GM04503 (cell line): ENCODE data around the gene C22orf23.

ENCODE experiments used
- DNase-seq: peaks from one replicate; pipeline ENCODE4 v3.0.0-alpha.2; 2012; ENCODE audit warnings: low read depth

C22orf23 gene

GRCh38 chr22:37953437-37954179 lies at the start of gene C22orf23, which contains the start of gene POLR2F:
Gene C22orf23 (minus strand): TSS chr22:37953601. CDS start chr22:37953149, 452 bp downstream.
Gene POLR2F (plus strand): TSS chr22:37953699. CDS start chr22:37953788, 89 bp downstream.
- DNase-seq = peak; percentile 67

- no peak for DNase-seq
Measured at GRCh38 chr22:37999640-38000272, 46.4 kb upstream of the C22orf23 start.

- DNase-seq = no peak
Measured at GRCh38 chr22:37999236-37999635, 45.8 kb upstream of the C22orf23 start.

GRCh38 chr22:37998543-37998942 lies 45.1 kb upstream of the C22orf23 start:
- DNase-seq = no peak

- DNase-seq = no peak
Measured at GRCh38 chr22:37996515-37997246, 43.3 kb upstream of the C22orf23 start.

GRCh38 chr22:37996079-37996478 lies 42.7 kb upstream of the C22orf23 start:
- no peak for DNase-seq

GRCh38 chr22:37995460-37995859 lies 42.1 kb upstream of the C22orf23 start:
- no peak for DNase-seq

GRCh38 chr22:37994982-37995381 lies 41.6 kb upstream of the C22orf23 start:
- DNase-seq = no peak

- no peak for DNase-seq
Measured at GRCh38 chr22:37994049-37994448, 40.6 kb upstream of the C22orf23 start.

GRCh38 chr22:37991731-37992442 lies 38.5 kb upstream of the C22orf23 start:
- no peak for DNase-seq

GRCh38 chr22:37990862-37991261 lies 37.5 kb upstream of the C22orf23 start:
- no peak for DNase-seq

- no peak for DNase-seq
Measured at GRCh38 chr22:37990301-37990700, 36.9 kb upstream of the C22orf23 start.

- no peak for DNase-seq
Measured at GRCh38 chr22:37989146-37990045, 36.0 kb upstream of the C22orf23 start.

GRCh38 chr22:37986371-37986770 lies 33.0 kb upstream of the C22orf23 start:
- no peak for DNase-seq

- DNase-seq = no peak
Measured at GRCh38 chr22:37985751-37986281, 32.4 kb upstream of the C22orf23 start.

- no peak for DNase-seq
Measured at GRCh38 chr22:37985050-37985585, 31.7 kb upstream of the C22orf23 start.

GRCh38 chr22:37983860-37984791 lies 30.7 kb upstream of the C22orf23 start, which contains the start of gene SOX10:
Gene SOX10 (minus strand): TSS chr22:37984555. CDS start chr22:37983784, 771 bp downstream.
- no peak for DNase-seq

- no peak for DNase-seq
Measured at GRCh38 chr22:37982938-37983859, 29.8 kb upstream of the C22orf23 start.
